Activated B cell treated with CpG ODN at 0.5 μM for 24 hours (primary cell): ENCODE results near the gene ADCY1. TPM values are rescaled to one million over a fixed set of nuclear protein-coding genes. Genes with fewer than 3 reads are reported as not detected.

ENCODE experiments used
- ATAC-seq: fragments of 200-7000 bp; cut with Tn5 transposase; one replicate; pipeline ENCODE4 v1.10.0; 2021; ENCODE audit warnings: low read depth, mild to moderate bottlenecking, moderate library complexity
- CTCF ChIA-PET: fragments of 350-600 bp; sonication (Branson Sonifier 250); formaldehyde crosslinking; loops from one replicate; lab custom pipeline; 2021; ENCODE audit warnings: antibody characterized with exemption; lab: Charles Lee
- POLR2A ChIA-PET: fragments of 350-600 bp; sonication (Branson Sonifier 250); formaldehyde crosslinking; loops from one replicate; lab custom pipeline; 2021; ENCODE audit warnings: antibody characterized with exemption; lab: Charles Lee
- DNase-seq: peaks from one replicate; pipeline ENCODE4 v3.0.0; 2022
- H3K27ac Mint-ChIP-seq: one replicate; pipeline ENCODE4 v1.8.0; 2020; ENCODE audit warnings: mixed read lengths
- H3K27me3 Mint-ChIP-seq: one replicate; pipeline ENCODE4 v1.8.0; 2021; ENCODE audit warnings: mixed read lengths
- H3K36me3 Mint-ChIP-seq: one replicate; pipeline ENCODE4 v1.8.0; 2021; ENCODE audit warnings: low read depth, mixed read lengths
- H3K4me1 Mint-ChIP-seq: one replicate; pipeline ENCODE4 v1.8.0; 2021; ENCODE audit warnings: mixed read lengths
- H3K4me3 Mint-ChIP-seq: one replicate; pipeline ENCODE4 v1.8.0; 2020; ENCODE audit warnings: mild to moderate bottlenecking, mixed read lengths
- H3K9me3 Mint-ChIP-seq: one replicate; pipeline ENCODE4 v1.8.0; 2020; ENCODE audit warnings: mixed read lengths
- intact Hi-C: fragments of 100-400 bp; cut with micrococcal nuclease; formaldehyde crosslinking; loops from one replicate; pipeline ENCODE4 v1.15.1; 2024
- total RNA-seq: library from RNA; stranded (reverse); gene quantifications from 2 replicates; pipeline ENCODE4 v1.2.3, GENCODE V29; 2022
- TF ChIP-seq, protein P1 (sequence below): fragments of 200-600 bp; IDR thresholded peaks from one replicate; pipeline ENCODE4 v1.8.0; 2022; ENCODE audit warnings: antibody characterized with exemption, mild to moderate bottlenecking

Gene ADCY1
- total RNA-seq, 1 donor from 2014 or later = not detected

DNA sequence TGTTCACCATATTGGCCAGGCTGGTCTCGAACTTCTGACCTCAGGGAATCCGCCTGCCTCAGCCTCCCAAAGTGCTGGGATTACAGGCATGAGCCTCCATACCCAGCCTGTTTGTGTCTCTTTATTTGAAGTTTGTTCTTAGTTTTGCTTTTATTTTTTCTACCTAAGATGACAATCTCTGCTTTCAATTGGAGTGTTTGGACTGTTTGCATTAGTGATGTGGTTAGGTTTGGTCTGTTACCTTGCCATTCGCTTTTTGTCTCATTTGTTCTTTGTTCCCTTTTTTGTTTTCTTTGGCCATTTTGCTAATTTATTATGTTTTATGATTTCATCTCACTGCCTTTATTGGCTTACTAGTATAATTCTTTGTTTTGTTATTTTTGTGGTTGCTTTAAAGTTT is 62.6 kb downstream of the ADCY1 start:
- no peak overlapping the region for H3K4me3 Mint-ChIP-seq
- POLR2A ChIA-PET = no interaction called here
- no peak for ATAC-seq

DNA sequence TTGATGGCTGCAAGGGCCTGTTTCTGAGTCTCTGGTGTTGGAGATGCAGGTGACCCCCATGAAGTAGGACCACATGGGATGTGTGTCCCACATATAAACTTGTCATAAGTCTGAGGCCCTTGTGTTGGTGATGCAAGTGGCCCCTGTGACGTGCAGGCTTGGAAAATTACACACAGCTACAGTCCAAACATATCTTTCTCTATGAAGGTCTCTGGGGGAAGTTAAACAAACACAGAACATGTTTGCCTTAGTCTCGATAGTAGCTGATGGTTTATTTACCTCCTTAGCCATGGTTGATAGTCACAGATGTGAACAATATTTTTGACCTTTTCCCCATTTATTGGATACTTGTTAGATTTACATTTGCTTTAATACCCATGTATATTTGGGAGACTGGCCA is 64.7 kb downstream of the ADCY1 start:
- H3K4me1 Mint-ChIP-seq = no peaks in the 10 kb centered on the region
- no peaks in the 10 kb centered on the region for H3K36me3 Mint-ChIP-seq
- ChIA-PET CTCF (no interaction called here), POLR2A (no interaction called here)
- TF ChIP-seq, protein P1, sequence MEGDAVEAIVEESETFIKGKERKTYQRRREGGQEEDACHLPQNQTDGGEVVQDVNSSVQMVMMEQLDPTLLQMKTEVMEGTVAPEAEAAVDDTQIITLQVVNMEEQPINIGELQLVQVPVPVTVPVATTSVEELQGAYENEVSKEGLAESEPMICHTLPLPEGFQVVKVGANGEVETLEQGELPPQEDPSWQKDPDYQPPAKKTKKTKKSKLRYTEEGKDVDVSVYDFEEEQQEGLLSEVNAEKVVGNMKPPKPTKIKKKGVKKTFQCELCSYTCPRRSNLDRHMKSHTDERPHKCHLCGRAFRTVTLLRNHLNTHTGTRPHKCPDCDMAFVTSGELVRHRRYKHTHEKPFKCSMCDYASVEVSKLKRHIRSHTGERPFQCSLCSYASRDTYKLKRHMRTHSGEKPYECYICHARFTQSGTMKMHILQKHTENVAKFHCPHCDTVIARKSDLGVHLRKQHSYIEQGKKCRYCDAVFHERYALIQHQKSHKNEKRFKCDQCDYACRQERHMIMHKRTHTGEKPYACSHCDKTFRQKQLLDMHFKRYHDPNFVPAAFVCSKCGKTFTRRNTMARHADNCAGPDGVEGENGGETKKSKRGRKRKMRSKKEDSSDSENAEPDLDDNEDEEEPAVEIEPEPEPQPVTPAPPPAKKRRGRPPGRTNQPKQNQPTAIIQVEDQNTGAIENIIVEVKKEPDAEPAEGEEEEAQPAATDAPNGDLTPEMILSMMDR = no peak
- no peak for DNase-seq
- ATAC-seq = no peak
- intact Hi-C loops = no loop called here
- H3K27ac Mint-ChIP-seq = no peak overlapping the region
- H3K9me3 Mint-ChIP-seq = no peaks in the 10 kb centered on the region
- H3K4me3 Mint-ChIP-seq = no peak overlapping the region
- peaks cover 7% of the 10 kb centered on the region for H3K27me3 Mint-ChIP-seq

More for the DNA sequence above, 62.6 kb downstream of the ADCY1 start:
- intact Hi-C loops = no loop called here
- H3K36me3 Mint-ChIP-seq = no peaks in the 10 kb centered on the region
- no peaks in the 10 kb centered on the region for H3K4me1 Mint-ChIP-seq
- H3K27me3 Mint-ChIP-seq = peaks cover 7% of the 10 kb centered on the region
- TF ChIP-seq, protein P1 = no peak
- CTCF ChIA-PET = no interaction called here
- DNase-seq = no peak
- no peak overlapping the region for H3K27ac Mint-ChIP-seq
- no peaks in the 10 kb centered on the region for H3K9me3 Mint-ChIP-seq

DNA sequence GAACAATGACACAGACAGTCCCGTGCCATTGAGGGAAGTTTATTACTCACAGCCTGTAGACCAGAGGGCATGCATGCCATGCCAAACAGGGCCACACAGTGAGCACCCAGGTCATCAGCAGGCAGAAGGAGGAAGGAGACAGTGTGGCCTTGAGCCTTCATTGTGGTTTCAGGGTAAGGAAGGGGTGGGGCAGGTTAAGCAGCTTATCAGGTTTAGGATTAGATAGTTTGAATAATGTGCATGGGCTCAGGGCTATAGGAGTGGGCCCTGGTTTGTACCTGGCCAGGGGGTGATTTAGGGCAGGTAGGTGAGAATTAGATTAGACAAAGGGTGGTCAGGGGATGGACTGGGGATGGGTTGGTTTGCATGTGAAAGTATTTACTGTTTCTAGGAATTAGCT is 67.9 kb downstream of the ADCY1 start:
- no peaks in the 10 kb centered on the region for H3K4me1 Mint-ChIP-seq
- TF ChIP-seq, protein P1 = no peak
- H3K36me3 Mint-ChIP-seq = no peaks in the 10 kb centered on the region
- H3K4me3 Mint-ChIP-seq = no peak overlapping the region
- ChIA-PET CTCF (no interaction called here), POLR2A (no interaction called here)
- H3K27ac Mint-ChIP-seq = no peak overlapping the region
- intact Hi-C loops = no loop called here
- DNase-seq = no peak
- H3K27me3 Mint-ChIP-seq = peaks cover 7% of the 10 kb centered on the region
- H3K9me3 Mint-ChIP-seq = no peaks in the 10 kb centered on the region
- ATAC-seq = no peak

DNA sequence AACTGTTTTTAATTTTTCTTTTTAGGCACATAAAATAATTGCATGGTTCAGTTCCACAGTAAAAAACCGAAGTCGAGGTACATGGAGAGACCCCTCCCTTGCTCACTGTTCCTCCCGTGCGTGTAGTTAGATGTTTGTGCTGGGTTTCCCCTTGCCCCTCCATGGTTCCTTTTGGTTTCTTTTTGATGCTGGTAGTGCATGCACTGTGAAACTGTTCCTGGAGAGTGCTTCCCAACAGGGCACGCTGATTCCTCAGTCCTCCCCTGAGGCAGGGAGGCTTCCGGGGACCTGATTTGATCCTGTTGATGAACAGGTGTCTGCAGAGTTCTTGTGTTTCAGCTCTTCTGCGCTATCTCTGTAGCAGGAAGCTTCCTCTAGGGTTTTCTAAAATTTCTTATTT is 69.5 kb downstream of the ADCY1 start:
- no peaks in the 10 kb centered on the region for H3K4me1 Mint-ChIP-seq
- TF ChIP-seq, protein P1 = no peak
- H3K36me3 Mint-ChIP-seq = no peaks in the 10 kb centered on the region
- peaks cover 4% of the 10 kb centered on the region for H3K27me3 Mint-ChIP-seq
- POLR2A ChIA-PET = no interaction called here
- intact Hi-C loops = no loop called here
- CTCF ChIA-PET = no interaction called here
- H3K9me3 Mint-ChIP-seq = no peaks in the 10 kb centered on the region
- no peak overlapping the region for H3K27ac Mint-ChIP-seq
- DNase-seq (no peak), ATAC-seq (no peak)
- no peak overlapping the region for H3K4me3 Mint-ChIP-seq

DNA sequence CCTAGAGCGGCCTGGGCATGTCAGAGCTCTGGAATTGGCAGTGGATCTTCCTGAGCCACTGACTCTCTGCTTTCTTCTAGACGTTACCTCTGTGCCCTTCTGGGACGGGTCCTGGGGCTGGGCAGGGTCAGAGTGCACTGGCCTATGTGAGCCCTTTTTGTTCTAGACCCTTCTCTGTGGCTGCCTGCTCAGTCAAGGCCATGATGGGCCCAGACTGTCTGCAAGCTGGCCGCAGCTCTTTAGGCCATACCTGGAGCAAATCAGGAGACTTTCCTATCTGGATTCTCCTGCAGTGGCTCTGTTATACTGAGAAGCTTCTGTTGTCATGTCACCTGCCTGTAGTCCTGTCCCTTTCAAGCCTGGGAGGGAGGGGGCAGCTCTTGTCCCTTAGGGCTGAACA is 70.1 kb downstream of the ADCY1 start:
- ChIA-PET POLR2A (no interaction called here), CTCF (no interaction called here)
- intact Hi-C loops = no loop called here
- H3K27me3 Mint-ChIP-seq = peaks cover 1% of the 10 kb centered on the region
- no peak overlapping the region for H3K27ac Mint-ChIP-seq
- no peak for ATAC-seq
- no peak for DNase-seq
- no peaks in the 10 kb centered on the region for H3K9me3 Mint-ChIP-seq
- no peak overlapping the region for H3K4me3 Mint-ChIP-seq
- H3K4me1 Mint-ChIP-seq = no peaks in the 10 kb centered on the region
- TF ChIP-seq, protein P1 = no peak
- no peaks in the 10 kb centered on the region for H3K36me3 Mint-ChIP-seq
